Keratinocyte (primary cell): ENCODE measurements around the gene TNFAIP6. TPM values are rescaled to one million over a fixed set of nuclear protein-coding genes. Genes with fewer than 3 reads are reported as not detected.

Experiments used
- DNase-seq: peaks from one replicate; pipeline ENCODE4 v3.0.0-alpha.2; 2011; ENCODE audit warnings: low read depth, missing footprints, low spot score
- FAIRE-seq: peaks from 2 replicates; lab custom pipeline; 2011; peaks lifted over from hg19 to GRCh38; lab: Jason Lieb, UNC
- H2AFZ ChIP-seq: 2 replicates; pipeline ENCODE4 v1.6.0; 2012; ENCODE audit warnings: low read length, control low read depth, inconsistent platforms; ENCODE audit not compliant: control insufficient read depth
- H3K27ac ChIP-seq: 2 replicates; pipeline ENCODE4 v1.5.1; 2011; ENCODE audit warnings: low read length; ENCODE audit not compliant: control insufficient read depth, insufficient read depth
- H3K27me3 ChIP-seq: 3 replicates; pipeline ENCODE4 v1.6.0; 2011; ENCODE audit warnings: low read length; ENCODE audit not compliant: control insufficient read depth, insufficient read depth; ENCODE audit errors: extremely low read depth
- H3K36me3 ChIP-seq, 2 experiments: 2 replicates in 1 of 2; 3 replicates in 1 of 2; pipeline ENCODE4 v1.5.1; 2011; ENCODE audit warnings: low read length in 2 of 2, mild to moderate bottlenecking in 1 of 2; ENCODE audit not compliant: control insufficient read depth in 2 of 2, insufficient read depth in 2 of 2; ENCODE audit errors: extremely low read depth in 1 of 2
- H3K4me1 ChIP-seq: 3 replicates; pipeline ENCODE4 v1.5.1; 2011; ENCODE audit warnings: low read length; ENCODE audit not compliant: control insufficient read depth, insufficient read depth; ENCODE audit errors: extremely low read depth
- H3K4me2 ChIP-seq: 3 replicates; pipeline ENCODE4 v1.6.0; 2011; ENCODE audit warnings: low read depth, low read length; ENCODE audit not compliant: control insufficient read depth, insufficient read depth; ENCODE audit errors: extremely low read depth
- H3K4me3 ChIP-seq, 3 experiments: fragments of 200-600 bp in 1 of 3; sonication (generic) in 1 of 3; 2 replicates in 2 of 3; 3 replicates in 1 of 3; pipeline ENCODE4 v1.5.1; 2011 to 2016; ENCODE audit warnings: low read length in 3 of 3, mild to moderate bottlenecking in 3 of 3, control low read depth in 2 of 3, inconsistent platforms in 1 of 3, low read depth in 1 of 3, mixed read lengths in 1 of 3, mixed run types in 1 of 3, moderate library complexity in 1 of 3; ENCODE audit not compliant: control insufficient read depth in 2 of 3, insufficient read depth in 2 of 3; ENCODE audit errors: extremely low read depth in 1 of 3
- H3K79me2 ChIP-seq: 2 replicates; pipeline ENCODE4 v1.6.0; 2012; ENCODE audit warnings: low read length; ENCODE audit not compliant: control insufficient read depth, insufficient read depth
- H3K9ac ChIP-seq: 3 replicates; pipeline ENCODE4 v1.6.0; 2011; ENCODE audit warnings: low read length; ENCODE audit not compliant: control insufficient read depth, insufficient read depth; ENCODE audit errors: extremely low read depth
- H3K9me1 ChIP-seq: 3 replicates; pipeline ENCODE4 v1.6.0; 2011; ENCODE audit warnings: low read length; ENCODE audit not compliant: control insufficient read depth, insufficient read depth; ENCODE audit errors: extremely low read depth
- H3K9me3 ChIP-seq: 2 replicates; pipeline ENCODE4 v1.5.1; 2012; ENCODE audit warnings: low read depth, low read length; ENCODE audit not compliant: control insufficient read depth
- H4K20me1 ChIP-seq: 3 replicates; pipeline ENCODE4 v1.6.0; 2011; ENCODE audit warnings: low read length; ENCODE audit not compliant: control insufficient read depth, insufficient read depth; ENCODE audit errors: extremely low read depth
- CTCF ChIP-seq, 3 experiments: IDR thresholded peaks in 1 of 3; conservative IDR thresholded peaks in 1 of 3; optimal IDR thresholded peaks in 1 of 3; 2 replicates in 2 of 3; 3 replicates in 1 of 3; pipeline versions ENCODE3 to v1.5.1; 2011; ENCODE audit warnings: low read length in 3 of 3, mild to moderate bottlenecking in 3 of 3, moderate library complexity in 2 of 3, control low read depth in 1 of 3, inconsistent platforms in 1 of 3; ENCODE audit not compliant: insufficient read depth in 2 of 3; ENCODE audit errors: extremely low read depth in 1 of 3
- EZH2 ChIP-seq: IDR thresholded peaks from one replicate; pipeline ENCODE4 v1.6.1; 2012; ENCODE audit warnings: inconsistent platforms, mild to moderate bottlenecking, low read length, moderate library complexity
- dilution Hi-C: fragments of 300-500 bp; cut with MboI; formaldehyde crosslinking; loops from one replicate; pipeline ENCODE4 v1.7.0; 2020; ENCODE audit warnings: low sequenced_read_pairs; ENCODE audit not compliant: extremely low pct_ligation_motif_present
- polyA plus RNA-seq, 5 experiments: library from polyadenylated mRNA; depleted of rRNA in 3 of 5; stranded (reverse) in 3 of 5; stranded (forward) in 1 of 5; unstranded in 1 of 5; fragments of >200 nt; gene quantifications; 1 replicate in 1 of 5; 2 replicates in 3 of 5; 3 replicates in 1 of 5; pipeline versions ENCODE4 v1.2.1 to v1.2.3, GENCODE V29; 2011 to 2012; ENCODE audit warnings: missing spikeins in 2 of 5, low read depth in 1 of 5, low replicate concordance in 1 of 5

The TNFAIP6 gene
- polyA plus RNA-seq, 1 donor (not counting 4 experiments of a cell fraction or from before 2014, with no cell fraction given): 0.21 TPM

GRCh38 chr2:151344906-151345305, 12.5 kb upstream of the TNFAIP6 start:
- Histone ChIP-seq H3K4me3 (no peak overlapping the region), H3K27me3 (no peaks in the 10 kb centered on the region), H3K9me3 (no peaks in the 10 kb centered on the region), H3K27ac (no peak overlapping the region), H3K36me3 (no peaks in the 10 kb centered on the region), H3K9me1 (no peaks in the 10 kb centered on the region), H3K4me1 (no peaks in the 10 kb centered on the region), H3K79me2 (no peaks in the 10 kb centered on the region), H4K20me1 (no peaks in the 10 kb centered on the region), H3K4me2 (no peak overlapping the region), H2AFZ (no peak overlapping the region), H3K9ac (no peak overlapping the region)
- DNase-seq (no peak), FAIRE-seq (no peak)
- dilution Hi-C loops: no loop called here
- TF ChIP-seq EZH2: no peak
- no peak for TF ChIP-seq CTCF (optimal IDR thresholded peaks at IDR 0.05 in 1 of 3, IDR thresholded peaks at IDR 0.05 in 1 of 3, conservative IDR thresholded peaks at IDR 0.05 in 1 of 3; ENCODE audit: extremely low read depth in 1 of 3, insufficient read depth in 2 of 3, low read length in 3 of 3)

- no peak overlapping the region for H3K9ac ChIP-seq
- no peaks in the 10 kb centered on the region for H3K9me1 ChIP-seq
- FAIRE-seq: no peak
- peaks cover 3% of the 10 kb centered on the region for H3K4me1 ChIP-seq
- H4K20me1 ChIP-seq: no peaks in the 10 kb centered on the region
- DNase-seq: no peak
- dilution Hi-C loops: no loop called here
- H3K27me3 ChIP-seq: no peaks in the 10 kb centered on the region
- H3K36me3 ChIP-seq: no peaks in the 10 kb centered on the region
- no peak overlapping the region for H3K4me2 ChIP-seq
- TF ChIP-seq EZH2 (no peak), CTCF (optimal IDR thresholded peaks at IDR 0.05 in 1 of 3, IDR thresholded peaks at IDR 0.05 in 1 of 3, conservative IDR thresholded peaks at IDR 0.05 in 1 of 3; ENCODE audit: extremely low read depth in 1 of 3, insufficient read depth in 2 of 3, low read length in 3 of 3) (no peak)
- no peaks in the 10 kb centered on the region for H3K9me3 ChIP-seq
- H2AFZ ChIP-seq: no peak overlapping the region
- H3K4me3 ChIP-seq: no peak overlapping the region
- H3K27ac ChIP-seq: no peak overlapping the region
- H3K79me2 ChIP-seq: no peaks in the 10 kb centered on the region
Measured at GRCh38 chr2:151347294-151347693, 10.1 kb upstream of the TNFAIP6 start.
